Aorta (tissue), 5 donors: ENCODE measurements around the gene POP7. TPM values are rescaled to one million over a fixed set of nuclear protein-coding genes. Genes with fewer than 3 reads are reported as not detected.

Experiments
- ATAC-seq: fragments of 200-7000 bp; cut with Tn5 transposase; one replicate; pipeline ENCODE4 v1.9.1; 2022; ENCODE audit warnings: moderate library complexity; ENCODE audit not compliant: low FRiP score
- DNase-seq, 2 donors: peaks; one replicate each; pipeline ENCODE4 v3.0.0-alpha.2; 2020
- H3K27ac ChIP-seq, 2 donors: one replicate each; pipeline ENCODE4 v1.5.1; 2013; ENCODE audit warnings: low read length in 2 of 2, mild to moderate bottlenecking in 2 of 2, moderate library complexity in 2 of 2, control low read depth in 1 of 2, inconsistent platforms in 1 of 2, low read depth in 1 of 2
- H3K27me3 ChIP-seq, 2 donors: one replicate each; pipeline ENCODE4 v1.6.1; 2013; ENCODE audit warnings: control low read depth in 1 of 2, low read length in 1 of 2, mild to moderate bottlenecking in 1 of 2, moderate library complexity in 1 of 2; ENCODE audit not compliant: insufficient read depth in 2 of 2, control insufficient read depth in 1 of 2
- H3K36me3 ChIP-seq, 2 donors: one replicate each; pipeline ENCODE4 v1.6.1; 2013; ENCODE audit warnings: control low read depth in 1 of 2, low read length in 1 of 2, mild to moderate bottlenecking in 1 of 2; ENCODE audit not compliant: insufficient read depth in 2 of 2, control insufficient read depth in 1 of 2
- H3K4me1 ChIP-seq, 2 donors: one replicate each; pipeline ENCODE4 v1.6.1; 2013; ENCODE audit warnings: low read length in 2 of 2, control low read depth in 1 of 2, mild to moderate bottlenecking in 1 of 2, moderate library complexity in 1 of 2; ENCODE audit not compliant: insufficient read depth in 2 of 2, control insufficient read depth in 1 of 2
- H3K4me3 ChIP-seq, 2 donors: one replicate each; pipeline ENCODE4 v1.5.1; 2013; ENCODE audit warnings: low read length in 2 of 2, control low read depth in 1 of 2, mild to moderate bottlenecking in 1 of 2
- H3K9me3 ChIP-seq: one replicate; pipeline ENCODE4 v1.6.1; 2013; ENCODE audit warnings: mild to moderate bottlenecking, low read length; ENCODE audit not compliant: control insufficient read depth
- WGBS, 2 donors: extraction: QIAGEN DNeasy Blood & Tissue Kit; methylation state at CpG; one replicate each; pipeline ENCODE4 v1.1.7; 2013; 5-methylcytosine and 5-hydroxymethylcytosine counted together
- intact Hi-C, 2 donors: fragments of 100-400 bp; cut with DNase I; formaldehyde crosslinking; loops; one replicate each; pipeline versions ENCODE4 v1.14.2 to v1.15.0; 2022
- polyA plus RNA-seq, 2 donors: library from polyadenylated mRNA; stranded (reverse); fragments of 200-250 nt; gene quantifications; one replicate each; pipeline ENCODE4 v1.2.3, GENCODE V29; 2013
- total RNA-seq, 2 donors: library from RNA; stranded (reverse); fragmentation: NEBNext Ultra II Directional; extraction: Animal tissue kit (Norgen Biotek cat#: 25700); gene quantifications; one replicate each; pipeline ENCODE4 v1.2.1, GENCODE V29; 2021
- donor health status: healthy with polysubstance abuse.
- donor health status: Bipolar disorder and iron deficiency.
- donor health status: DM: no; HTN: no; CAD: no.
- donor health status: DM: no; HTN: no; CAD: no.
- donor health status: DM: yes; HTN: yes; CAD: no.

Gene POP7
- total and polyA plus RNA-seq, 4 donors, result 16.4 to 31.8 (median 23.7) TPM

GRCh38 chr7:100682991-100683658 lies 22.8 kb upstream of the POP7 start:
- no peak for DNase-seq
- no peaks in the 10 kb centered on the region for H3K27me3 ChIP-seq
- H3K27ac ChIP-seq, result no peak overlapping the region
- ATAC-seq, result no peak
- no peaks in the 10 kb centered on the region for H3K4me1 ChIP-seq
- H3K4me3 ChIP-seq, result no peak overlapping the region
- no peaks in the 10 kb centered on the region for H3K9me3 ChIP-seq
- intact Hi-C loops, result no loop called here
- peaks cover 2 to 10% of the 10 kb centered on the region in 2 donors for H3K36me3 ChIP-seq
- 80 to 82% methylated on average over 24 to 28 of the region's 28 CpGs for WGBS, 2 donors

GRCh38 chr7:100683659-100684533 lies 22.0 kb upstream of the POP7 start:
- H3K4me1 ChIP-seq, result no peaks in the 10 kb centered on the region
- no peaks in the 10 kb centered on the region for H3K9me3 ChIP-seq
- no peaks in the 10 kb centered on the region for H3K27me3 ChIP-seq
- 90 to 92% methylated on average over 33 to 37 of the region's 37 CpGs for WGBS, 2 donors
- no peak overlapping the region for H3K4me3 ChIP-seq
- H3K36me3 ChIP-seq, result peaks cover 2 to 8% of the 10 kb centered on the region in 2 donors
- no peak for ATAC-seq
- intact Hi-C loops, result no loop called here
- H3K27ac ChIP-seq, result no peak overlapping the region
- DNase-seq, result no peak

- 91% methylated on average over 16 of the region's 16 CpGs for WGBS, 2 donors
These were observed 21.3 kb upstream of the POP7 start for GRCh38 chr7:100684534-100685042.

GRCh38 chr7:100685049-100685605 lies 20.8 kb upstream of the POP7 start:
- intact Hi-C loops, result loop anchor here in 1 of 2 donors (5.0 kb wide), 1 partner anchor 98 kb away; the partner anchor contains the start of genes FBXO24 and LRCH4
- Histone ChIP-seq H3K27ac (no peak overlapping the region), H3K4me3 (no peak overlapping the region), H3K4me1 (no peaks in the 10 kb centered on the region), H3K27me3 (no peaks in the 10 kb centered on the region), H3K36me3 (peaks cover 2 to 8% of the 10 kb centered on the region in 2 donors), H3K9me3 (no peaks in the 10 kb centered on the region)
- DNase-seq (no peak), ATAC-seq (no peak)
- WGBS, 2 donors, result 87 to 90% methylated on average over 16 to 18 of the region's 18 CpGs

More at GRCh38 chr7:100684534-100685042, 21.3 kb upstream of the POP7 start:
- H3K27ac ChIP-seq, result no peak overlapping the region
- H3K4me3 ChIP-seq, result no peak overlapping the region
- intact Hi-C loops, result loop anchor here in 1 of 2 donors (5.0 kb wide), 1 partner anchor 97 kb away; the partner anchor contains the start of genes FBXO24 and LRCH4
- H3K9me3 ChIP-seq, result no peaks in the 10 kb centered on the region
- no peaks in the 10 kb centered on the region for H3K27me3 ChIP-seq
- H3K36me3 ChIP-seq, result peaks cover 2 to 8% of the 10 kb centered on the region in 2 donors
- H3K4me1 ChIP-seq, result no peaks in the 10 kb centered on the region
- DNase-seq, result no peak
- no peak for ATAC-seq

- Histone ChIP-seq H3K9me3 (no peaks in the 10 kb centered on the region), H3K27ac (no peak overlapping the region), H3K4me1 (no peaks in the 10 kb centered on the region), H3K27me3 (no peaks in the 10 kb centered on the region), H3K36me3 (peaks cover 2 to 8% of the 10 kb centered on the region in 2 donors), H3K4me3 (no peak overlapping the region)
- DNase-seq (no peak), ATAC-seq (no peak)
- 90 to 94% methylated on average over 17 of the region's 17 CpGs for WGBS, 2 donors
- intact Hi-C loops, result loop anchor here in 1 of 2 donors (5.0 kb wide), 1 partner anchor 98 kb away; the partner anchor contains the start of genes FBXO24 and LRCH4
These were observed 20.2 kb upstream of the POP7 start for GRCh38 chr7:100685631-100686145.

GRCh38 chr7:100686201-100686821 lies 19.6 kb upstream of the POP7 start:
- WGBS, 2 donors, result 78 to 79% methylated on average over 32 to 33 of the region's 33 CpGs
- Histone ChIP-seq H3K4me1 (no peaks in the 10 kb centered on the region), H3K4me3 (no peak overlapping the region), H3K27me3 (no peaks in the 10 kb centered on the region), H3K9me3 (no peaks in the 10 kb centered on the region), H3K36me3 (peaks cover 2 to 8% of the 10 kb centered on the region in 2 donors), H3K27ac (no peak overlapping the region)
- intact Hi-C loops, result loop anchor here in 1 of 2 donors (5.0 kb wide), 1 partner anchor 99 kb away; the partner anchor contains the start of genes FBXO24 and LRCH4
- peak in 1 of 2 donors; percentile 45 for DNase-seq
- ATAC-seq, result no peak

GRCh38 chr7:100686822-100687211 lies 19.1 kb upstream of the POP7 start:
- DNase-seq (no peak), ATAC-seq (no peak)
- no peaks in the 10 kb centered on the region for H3K27me3 ChIP-seq
- H3K27ac ChIP-seq, result no peak overlapping the region
- H3K4me1 ChIP-seq, result no peaks in the 10 kb centered on the region
- intact Hi-C loops, result loop anchor here in 1 of 2 donors (5.0 kb wide), 1 partner anchor 100 kb away; the partner anchor contains the start of genes FBXO24 and LRCH4
- 87 to 90% methylated on average over 14 to 17 of the region's 17 CpGs for whole genome bisulfite sequencing, 2 donors
- no peak overlapping the region for H3K4me3 ChIP-seq
- H3K36me3 ChIP-seq, result peaks cover 2 to 8% of the 10 kb centered on the region in 2 donors
- H3K9me3 ChIP-seq, result no peaks in the 10 kb centered on the region

- WGBS, 2 donors, result 88% methylated on average over 22 of the region's 22 CpGs
- Histone ChIP-seq H3K4me1 (no peaks in the 10 kb centered on the region), H3K36me3 (peaks cover 2 to 6% of the 10 kb centered on the region in 2 donors)
These were observed 18.7 kb upstream of the POP7 start for GRCh38 chr7:100687261-100687660.

More at GRCh38 chr7:100687261-100687660, 18.7 kb upstream of the POP7 start:
- Histone ChIP-seq H3K9me3 (no peaks in the 10 kb centered on the region), H3K27me3 (no peaks in the 10 kb centered on the region), H3K27ac (no peak overlapping the region), H3K4me3 (no peak overlapping the region)
- intact Hi-C loops, result loop anchor here in 1 of 2 donors (5.0 kb wide), 1 partner anchor 100 kb away; the partner anchor contains the start of genes FBXO24 and LRCH4
- DNase-seq (no peak), ATAC-seq (no peak)
